Measurements from ENCODE around the gene HS2ST1. TPM values are rescaled to one million over a fixed set of nuclear protein-coding genes. Genes with fewer than 3 reads are reported as not detected.
A peak's percentile ranks its signal among the peaks of the same experiment; 100 is the strongest.
"Not testable (repeated sequence)": the region's sequence is repeated elsewhere in the genome, so short reads cannot be mapped to it uniquely, and the experiment has no call there.

Gene HS2ST1
- total RNA-seq, 2 donors from 2014 or later: 4.5 to 19.0 TPM

DNA sequence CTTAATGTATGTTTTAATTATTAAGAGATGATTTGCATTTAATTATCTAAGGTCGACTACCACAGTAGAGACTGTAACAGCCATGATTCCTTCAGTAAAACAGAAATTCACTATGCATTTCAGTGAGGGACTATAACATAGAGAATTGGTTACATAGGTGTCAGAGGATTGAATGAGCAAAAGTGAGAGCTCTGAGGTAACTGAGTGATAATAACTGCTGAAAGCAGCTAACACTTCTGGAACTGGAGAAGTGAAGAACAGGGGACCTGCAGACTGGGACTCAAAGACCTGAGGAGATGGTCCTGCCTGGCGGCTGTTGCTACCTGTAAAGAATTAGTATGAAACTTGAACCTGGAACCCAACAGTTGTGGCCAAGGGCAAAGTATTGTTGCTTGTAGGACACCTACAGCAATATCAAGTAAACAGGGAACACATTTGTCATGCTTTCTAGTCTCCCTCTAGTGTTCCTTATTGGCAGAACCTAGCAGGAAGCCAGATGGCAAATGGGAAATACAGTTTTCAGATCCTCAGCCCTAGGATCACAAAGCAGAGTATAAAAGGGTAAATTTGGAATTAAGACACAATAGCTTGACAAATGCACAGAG is 110.6 kb downstream of the HS2ST1 start:
- ATAC-seq (peak in 1 of 2 donors; percentile 69), DNase-seq (ENCODE audit: low spot score in 2 of 2) (no peak)
- Mint-ChIP-seq H3K27ac (no peak overlapping the region), H3K9me3 (no peaks in the 10 kb centered on the region), H3K36me3 (no peaks in the 10 kb centered on the region)

GRCh38 chr1:87027561-87027960 is 113.1 kb downstream of the HS2ST1 start:
- not testable (repeated sequence) for H3K27ac Mint-ChIP-seq; DNase-seq (ENCODE audit: low spot score in 2 of 2); H3K36me3 Mint-ChIP-seq; H3K9me3 Mint-ChIP-seq; ATAC-seq

DNA sequence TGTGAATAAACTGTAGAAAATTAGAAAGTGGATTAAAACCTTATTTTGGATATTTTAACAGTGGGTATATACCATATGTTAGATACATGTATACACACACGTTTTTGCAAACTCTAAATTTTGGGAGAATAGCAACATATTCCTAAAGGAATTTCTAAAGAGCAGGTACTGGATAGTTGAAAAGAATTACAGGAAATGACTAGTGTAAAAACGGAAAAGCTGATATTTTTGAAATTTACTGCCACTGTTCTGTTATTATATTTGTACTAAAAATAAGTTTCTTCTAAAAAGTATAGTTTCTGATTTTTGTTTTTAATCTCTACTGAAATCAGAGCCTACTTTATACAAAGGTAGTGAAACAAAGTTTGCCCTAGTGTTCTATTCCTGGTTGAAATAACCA is 114.1 kb downstream of the HS2ST1 start:
- no peaks in the 10 kb centered on the region for H3K36me3 Mint-ChIP-seq
- H3K27ac Mint-ChIP-seq: no peak overlapping the region
- ATAC-seq (no peak), DNase-seq (ENCODE audit: low spot score in 2 of 2) (no peak)
- H3K9me3 Mint-ChIP-seq: no peaks in the 10 kb centered on the region

- no peaks in the 10 kb centered on the region for H3K36me3 Mint-ChIP-seq
These were observed 116.6 kb downstream of the HS2ST1 start for GRCh38 chr1:87030740-87031690.

DNA sequence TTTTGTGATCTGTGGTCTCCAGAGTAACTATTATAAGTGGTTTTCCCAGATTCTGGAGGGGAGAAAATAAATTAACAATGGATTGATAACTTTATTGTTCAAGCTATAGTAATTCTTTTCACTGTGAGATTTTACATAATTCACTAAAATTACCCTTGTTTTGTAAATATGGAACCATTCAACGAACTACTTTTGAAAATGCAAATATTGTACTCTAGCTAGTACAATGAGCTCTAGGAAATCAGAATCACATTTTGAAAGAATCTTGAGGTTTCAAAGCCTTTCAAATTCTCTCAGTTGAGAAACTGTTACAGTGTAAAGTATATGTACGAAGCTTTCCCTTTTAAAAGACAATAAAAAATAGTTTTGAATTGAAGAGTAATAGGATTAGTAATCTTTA is 119.9 kb downstream of the HS2ST1 start:
- H3K9me3 Mint-ChIP-seq: no peaks in the 10 kb centered on the region
- DNase-seq (ENCODE audit: low spot score in 2 of 2) (no peak), ATAC-seq (no peak)
- H3K36me3 Mint-ChIP-seq: no peaks in the 10 kb centered on the region
- no peak overlapping the region for H3K27ac Mint-ChIP-seq

More at GRCh38 chr1:87030740-87031690, 116.6 kb downstream of the HS2ST1 start:
- DNase-seq (ENCODE audit: low spot score in 2 of 2) (no peak), ATAC-seq (peak in 1 of 2 donors; percentile 62)
- no peaks in the 10 kb centered on the region for H3K9me3 Mint-ChIP-seq
- H3K27ac Mint-ChIP-seq: no peak overlapping the region

GRCh38 chr1:87039096-87039495 is 124.7 kb downstream of the HS2ST1 start:
- Mint-ChIP-seq H3K9me3 (no peaks in the 10 kb centered on the region), H3K27ac (no peak overlapping the region)
- no peak for ATAC-seq

DNA sequence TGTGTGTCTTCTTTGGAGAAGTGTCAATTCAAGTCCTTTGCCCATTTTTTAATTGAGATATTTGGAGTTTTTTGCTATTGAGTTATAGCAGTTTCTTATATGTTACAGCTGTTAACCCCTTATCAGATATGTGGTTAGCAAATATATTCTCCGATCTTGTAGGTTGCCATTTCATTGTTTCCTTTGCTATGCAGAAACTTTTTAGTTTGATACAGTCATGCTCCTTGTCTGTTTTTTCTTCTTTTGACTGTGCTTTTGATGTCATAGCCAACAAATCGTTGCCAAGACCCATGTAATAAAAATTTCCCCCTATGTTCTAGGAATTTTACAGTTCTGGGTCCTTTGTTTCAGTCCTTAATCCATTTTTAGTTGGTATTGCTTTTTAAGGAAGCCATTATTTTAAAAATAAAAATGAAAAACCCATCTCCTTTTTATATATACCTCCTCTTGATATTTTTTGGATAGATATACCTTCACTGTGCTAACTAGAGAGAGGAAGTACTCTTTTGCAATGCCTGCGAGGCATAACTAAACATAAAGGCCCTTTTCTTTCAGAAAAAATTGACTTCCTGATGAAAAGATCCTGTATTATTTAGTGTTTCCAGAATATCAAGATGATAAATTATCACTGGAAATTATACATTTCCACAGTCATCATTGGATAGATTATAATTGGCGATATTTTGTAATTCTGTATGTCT is 127.8 kb downstream of the HS2ST1 start:
- Mint-ChIP-seq H3K27ac (peak overlapping the region in 1 of 2 donors; percentile 29), H3K9me3 (peaks cover 0 to 3% of the 10 kb centered on the region in 2 donors), H3K36me3 (peaks cover 0 to 13% of the 10 kb centered on the region in 2 donors)
- DNase-seq (ENCODE audit: low spot score in 2 of 2) (no peak), ATAC-seq (peak in 1 of 2 donors; percentile 6)

More at GRCh38 chr1:87039096-87039495, 124.7 kb downstream of the HS2ST1 start:
- no peak for DNase-seq (ENCODE audit: low spot score in 2 of 2)
- H3K36me3 Mint-ChIP-seq: no peaks in the 10 kb centered on the region

DNA sequence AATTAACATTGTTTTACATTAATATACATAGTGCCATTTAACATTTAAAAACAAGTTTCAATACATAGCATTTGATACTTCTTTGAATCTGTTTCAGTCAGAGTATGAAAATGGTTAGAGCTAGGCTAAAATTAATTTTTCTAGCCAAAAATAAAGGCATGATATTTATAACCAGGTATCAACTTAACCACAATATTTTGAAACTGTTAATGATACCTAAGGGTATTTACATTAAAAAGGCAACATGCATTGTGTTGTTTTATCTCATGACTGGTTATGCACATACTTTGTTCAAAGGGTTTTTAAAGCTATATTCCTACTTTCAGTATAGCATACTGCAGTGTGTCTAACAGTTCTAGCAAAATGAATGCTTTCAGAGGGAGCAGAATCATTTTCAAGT is 130.0 kb downstream of the HS2ST1 start:
- peaks cover 3 to 5% of the 10 kb centered on the region in 2 donors for H3K9me3 Mint-ChIP-seq
- peak in 1 of 2 donors; percentile 2 for ATAC-seq
- peak overlapping the region in 1 of 2 donors; percentile 88 for H3K27ac Mint-ChIP-seq
- peaks cover 0 to 27% of the 10 kb centered on the region in 2 donors for H3K36me3 Mint-ChIP-seq
- DNase-seq (ENCODE audit: low spot score in 2 of 2): no peak

GRCh38 chr1:87044840-87045239 is 130.4 kb downstream of the HS2ST1 start:
- H3K9me3 Mint-ChIP-seq: peaks cover 3 to 5% of the 10 kb centered on the region in 2 donors
- ATAC-seq (peak; percentile 39 to 60), DNase-seq (ENCODE audit: low spot score in 2 of 2) (no peak)
- peaks cover 0 to 27% of the 10 kb centered on the region in 2 donors for H3K36me3 Mint-ChIP-seq
- peak overlapping the region; percentile 51 to 88 for H3K27ac Mint-ChIP-seq

DNA sequence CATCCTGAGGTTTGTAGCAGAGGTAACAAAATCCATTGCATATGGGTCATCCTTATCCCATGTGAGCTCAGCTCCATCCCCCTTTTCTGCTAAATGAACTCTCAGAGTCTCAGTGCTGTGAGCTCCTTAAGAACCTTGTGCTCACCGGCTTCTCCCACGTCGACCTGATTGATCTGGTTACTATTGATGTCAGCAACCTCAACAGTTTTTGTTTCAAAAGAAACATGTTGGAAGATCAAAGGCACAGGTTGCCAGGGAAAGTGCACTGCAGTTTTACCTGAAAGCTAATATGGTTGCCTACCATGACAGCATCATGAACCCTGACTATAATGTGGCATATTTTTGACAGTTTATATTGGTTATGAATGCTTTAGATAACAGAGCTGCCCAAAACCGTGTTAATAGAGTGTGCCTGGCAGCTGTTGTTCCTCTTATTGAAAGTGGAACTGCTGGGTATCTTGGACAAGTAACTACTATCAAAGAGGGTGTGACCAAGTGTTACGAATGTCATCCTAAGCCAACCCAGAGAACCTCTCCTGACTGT is 131.4 kb downstream of the HS2ST1 start:
- H3K9me3 Mint-ChIP-seq: peaks cover 3 to 5% of the 10 kb centered on the region in 2 donors
- H3K36me3 Mint-ChIP-seq: peaks cover 0 to 27% of the 10 kb centered on the region in 2 donors
- peak overlapping the region; percentile 88 to 96 for H3K27ac Mint-ChIP-seq
- DNase-seq (ENCODE audit: low spot score in 2 of 2) (peak in 1 of 2 donors; percentile 48), ATAC-seq (peak; percentile 84 to 90)

- no peak for DNase-seq (ENCODE audit: low spot score in 2 of 2)
- no peak overlapping the region for H3K27ac Mint-ChIP-seq
- H3K9me3 Mint-ChIP-seq: peaks cover 3 to 5% of the 10 kb centered on the region in 2 donors
- peaks cover 0 to 27% of the 10 kb centered on the region in 2 donors for H3K36me3 Mint-ChIP-seq
- no peak for ATAC-seq
These were observed 132.5 kb downstream of the HS2ST1 start for GRCh38 chr1:87046951-87047350.

- Mint-ChIP-seq H3K27ac (no peak overlapping the region), H3K36me3 (peaks cover 0 to 27% of the 10 kb centered on the region in 2 donors), H3K9me3 (peaks cover 3 to 5% of the 10 kb centered on the region in 2 donors)
- no peak for ATAC-seq
- no peak for DNase-seq (ENCODE audit: low spot score in 2 of 2)
These were observed 133.8 kb downstream of the HS2ST1 start for GRCh38 chr1:87048237-87048636.

DNA sequence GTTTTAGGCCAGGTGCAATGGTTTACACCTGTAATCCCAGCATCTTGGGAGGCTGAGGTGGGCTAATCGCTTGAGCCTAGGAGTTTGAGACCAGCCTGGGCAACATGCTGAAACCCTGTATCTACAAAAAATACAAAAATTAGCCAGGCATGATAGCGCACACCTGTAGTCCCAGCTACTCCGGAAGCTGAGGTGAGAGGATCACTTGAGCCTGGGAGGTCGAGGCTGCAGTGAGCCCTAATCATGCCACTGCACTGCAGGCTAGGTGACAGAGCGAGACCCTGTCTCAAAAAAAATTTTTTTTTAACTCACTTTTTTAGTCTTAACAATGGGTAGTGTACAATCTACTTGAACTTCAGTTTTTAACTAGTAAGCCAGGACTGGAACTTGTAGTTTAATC is 137.5 kb downstream of the HS2ST1 start:
- DNase-seq (ENCODE audit: low spot score in 2 of 2): no peak
- no peak overlapping the region for H3K27ac Mint-ChIP-seq
- H3K9me3 Mint-ChIP-seq: peaks cover 4 to 10% of the 10 kb centered on the region in 2 donors
- no peak for ATAC-seq
- H3K36me3 Mint-ChIP-seq: peaks cover 0 to 17% of the 10 kb centered on the region in 2 donors

- Mint-ChIP-seq H3K27ac (no peak overlapping the region), H3K36me3 (peaks cover 0 to 13% of the 10 kb centered on the region in 2 donors), H3K9me3 (peaks cover 4 to 10% of the 10 kb centered on the region in 2 donors)
- DNase-seq (ENCODE audit: low spot score in 2 of 2) (no peak), ATAC-seq (no peak)
These were observed 138.0 kb downstream of the HS2ST1 start for GRCh38 chr1:87052400-87052799.

DNA sequence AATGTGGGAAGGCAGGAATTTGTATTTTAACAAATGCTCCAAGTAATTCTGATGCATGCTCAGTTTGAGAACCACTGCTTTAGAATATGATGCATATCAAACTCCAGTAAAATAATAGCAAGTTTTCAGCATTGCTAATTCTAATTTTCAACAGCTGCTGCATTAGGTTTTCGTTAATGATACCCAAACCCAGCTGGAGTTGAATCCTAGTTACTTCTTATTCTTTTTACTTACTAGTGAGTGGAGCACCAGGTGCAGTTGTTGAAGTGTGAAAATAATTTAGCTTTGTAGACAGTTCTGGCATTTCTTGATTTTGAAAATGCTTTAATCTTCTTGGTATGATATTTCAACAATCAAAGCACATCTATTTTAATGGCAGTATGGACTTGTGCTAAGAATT is 138.5 kb downstream of the HS2ST1 start:
- no peak overlapping the region for H3K27ac Mint-ChIP-seq
- ATAC-seq (no peak), DNase-seq (ENCODE audit: low spot score in 2 of 2) (no peak)
- H3K36me3 Mint-ChIP-seq: peaks cover 0 to 9% of the 10 kb centered on the region in 2 donors
- H3K9me3 Mint-ChIP-seq: peaks cover 4 to 10% of the 10 kb centered on the region in 2 donors

- Mint-ChIP-seq H3K9me3 (peaks cover 4 to 5% of the 10 kb centered on the region in 2 donors), H3K36me3 (peaks cover 0 to 4% of the 10 kb centered on the region in 2 donors), H3K27ac (no peak overlapping the region)
- ATAC-seq (no peak), DNase-seq (ENCODE audit: low spot score in 2 of 2) (no peak)
These were observed 139.0 kb downstream of the HS2ST1 start for GRCh38 chr1:87053446-87053845.

Data from activated naive CD4-positive, alpha-beta T cell treated with anti-CD3 and anti-CD28 coated beads, Interleukin-2, amount 50 U/mL, for 72 hours (primary cell).